HepG2 (cell line): ENCODE measurements around the gene WDR81. TPM values are rescaled to one million over a fixed set of nuclear protein-coding genes. Genes with fewer than 3 reads are reported as not detected.
A peak's percentile ranks its signal among the peaks of the same experiment; 100 is the strongest.

Source experiments
- AKNA ChIP-seq: sonication (generic); formaldehyde crosslinking; IDR thresholded peaks from 2 replicates; pipeline ENCODE4 v1.4.0; 2020; ENCODE audit warnings: missing genetic modification reagents, borderline replicate concordance
- CHD2 ChIP-seq: IDR thresholded peaks from 2 replicates; pipeline ENCODE4 v1.6.1; 2011; ENCODE audit warnings: low read depth, low read length, improper control_type of control experiment
- DNMT1 ChIP-seq: sonication (generic); formaldehyde crosslinking; IDR thresholded peaks from 2 replicates; pipeline ENCODE4 v1.5.1; 2020; ENCODE audit warnings: mild to moderate bottlenecking, missing genetic modification reagents
- HOXA3 ChIP-seq: sonication (generic); formaldehyde crosslinking; IDR thresholded peaks from 2 replicates; pipeline ENCODE4 v1.5.0; 2020; ENCODE audit warnings: missing genetic modification reagents
- KAT7 ChIP-seq: IDR thresholded peaks from 2 replicates; pipeline ENCODE4 v1.6.1; 2018; ENCODE audit warnings: borderline replicate concordance, missing compliant biosample characterization
- ONECUT2 ChIP-seq: sonication (generic); formaldehyde crosslinking; IDR thresholded peaks from 2 replicates; pipeline ENCODE4 v1.4.0; 2020; ENCODE audit warnings: missing genetic modification reagents
- PREB ChIP-seq: sonication (generic); formaldehyde crosslinking; IDR thresholded peaks from 2 replicates; pipeline ENCODE4 v1.4.0; 2020; ENCODE audit warnings: missing genetic modification reagents
- RBM22 ChIP-seq: fragments of 200-400 bp; formaldehyde crosslinking; optimal IDR thresholded peaks from 2 replicates; pipeline ENCODE3; 2017; ENCODE audit warnings: mild to moderate bottlenecking, low read length, moderate library complexity
- RNF2 ChIP-seq: fragments of 450-650 bp; conservative IDR thresholded peaks from 2 replicates; pipeline ENCODE4 v1.6.1; 2016; ENCODE audit warnings: low read depth
- TFDP2 ChIP-seq: sonication (generic); formaldehyde crosslinking; IDR thresholded peaks from 2 replicates; pipeline ENCODE4 v1.4.0; 2020; ENCODE audit warnings: missing genetic modification reagents
- TOPORS ChIP-seq: sonication (generic); formaldehyde crosslinking; IDR thresholded peaks from 2 replicates; pipeline ENCODE4 v1.8.0; 2023; ENCODE audit warnings: mild to moderate bottlenecking, missing genetic modification reagents
- TRIM24 ChIP-seq: sonication (generic); formaldehyde crosslinking; IDR thresholded peaks from 2 replicates; pipeline ENCODE4 v1.8.0; 2022; ENCODE audit warnings: mild to moderate bottlenecking, missing genetic modification reagents
- ZBTB25 ChIP-seq: IDR thresholded peaks from 2 replicates; pipeline ENCODE4 v1.6.1; 2018; ENCODE audit warnings: missing genetic modification reagents
- ZNF17 ChIP-seq: sonication (generic); formaldehyde crosslinking; IDR thresholded peaks from 2 replicates; pipeline ENCODE4 v1.5.0; 2020; ENCODE audit warnings: mild to moderate bottlenecking, missing genetic modification reagents
- ZNF317 ChIP-seq: sonication (generic); formaldehyde crosslinking; IDR thresholded peaks from 2 replicates; pipeline ENCODE4 v1.5.0; 2020; ENCODE audit warnings: mild to moderate bottlenecking, missing genetic modification reagents
- ZNF512 ChIP-seq: sonication (generic); formaldehyde crosslinking; IDR thresholded peaks from 2 replicates; pipeline ENCODE4 v1.4.0; 2020; ENCODE audit warnings: mild to moderate bottlenecking, missing genetic modification reagents
- ZNF710 ChIP-seq: sonication (generic); formaldehyde crosslinking; IDR thresholded peaks from 2 replicates; pipeline ENCODE4 v1.5.0; 2020; ENCODE audit warnings: mild to moderate bottlenecking, missing genetic modification reagents, borderline replicate concordance
- ZNF850 ChIP-seq: sonication (generic); formaldehyde crosslinking; conservative IDR thresholded peaks from 2 replicates; pipeline ENCODE4 v1.9.0; 2021; ENCODE audit warnings: mild to moderate bottlenecking, missing genetic modification reagents
- polyA plus RNA-seq, 8 experiments: library from polyadenylated mRNA; depleted of rRNA in 3 of 8; stranded (reverse) in 7 of 8; unstranded in 1 of 8; fragments of >200 nt; fragmentation: Illumina TruSeq in 4 of 8; extraction: Trizol in 4 of 8; gene quantifications; 2 replicates each; pipeline versions ENCODE4 v1.2.1 to v1.2.3, GENCODE V29; 2011 to 2016; ENCODE audit warnings: low read depth in 4 of 8, missing spikeins in 1 of 8, mixed read lengths in 1 of 8; ENCODE audit not compliant: insufficient read depth in 1 of 8
- total RNA-seq, 5 experiments: library from RNA; depleted of rRNA; stranded (reverse); fragments of >200 nt; fragmentation: Illumina TruSeq; extraction: Trizol; gene quantifications; 2 replicates each; pipeline ENCODE4 v1.2.3, GENCODE V29; 2016; ENCODE audit warnings: low read depth in 1 of 5

WDR81 gene
- total and polyA plus RNA-seq, 2 of the 13 experiments (the other 11 are each of a cell fraction or from before 2014, with no cell fraction given), result 9.1 to 16.7 TPM

GRCh38 chr17:1714427-1714979 lies 10.0 kb upstream of the WDR81 start (continued):
- TF ChIP-seq ZBTB25 (CRISPR knock-in tag), result peak; percentile 25; the same call in 1 of the 2 replicates
- no peak for TF ChIP-seq DNMT1
- TF ChIP-seq ONECUT2, result no peak
- no peak for TF ChIP-seq PREB (CRISPR knock-in tag)
- no peak for TF ChIP-seq ZNF17 (CRISPR knock-in tag)
- no peak for TF ChIP-seq AKNA (CRISPR knock-in tag)
- TF ChIP-seq HOXA3 (CRISPR knock-in tag), result peak; percentile 72; the same call in 1 of the 2 replicates
- no peak for TF ChIP-seq KAT7 (CRISPR knock-in tag)
- no peak for TF ChIP-seq TRIM24 (CRISPR knock-in tag)
- TF ChIP-seq CHD2, result no peak
- TF ChIP-seq RNF2, result no peak
- no peak for TF ChIP-seq TOPORS
- no peak for TF ChIP-seq ZNF512 (CRISPR knock-in tag)
- no peak for TF ChIP-seq ZNF710
- peak; percentile 52; the same call in 1 of the 2 replicates for TF ChIP-seq ZNF317 (CRISPR knock-in tag)
- 0 out of 2 replicates have a peak, but pooled peaks have one; percentile 27 for TF ChIP-seq TFDP2 (CRISPR knock-in tag)
- peak; percentile 40 for TF ChIP-seq RBM22
- no peak for TF ChIP-seq ZNF850
